ENCODE data around the gene S100A11.

Gene S100A11

GRCh38 chr1:152003846-152004442 is 32.9 kb downstream of the S100A11 start:
- DNase-seq (ENCODE audit: low read depth in 2 of 2), result no peak

GRCh38 chr1:152002960-152003359 is 33.8 kb downstream of the S100A11 start:
- DNase-seq (ENCODE audit: low read depth in 2 of 2), result no peak

DNA sequence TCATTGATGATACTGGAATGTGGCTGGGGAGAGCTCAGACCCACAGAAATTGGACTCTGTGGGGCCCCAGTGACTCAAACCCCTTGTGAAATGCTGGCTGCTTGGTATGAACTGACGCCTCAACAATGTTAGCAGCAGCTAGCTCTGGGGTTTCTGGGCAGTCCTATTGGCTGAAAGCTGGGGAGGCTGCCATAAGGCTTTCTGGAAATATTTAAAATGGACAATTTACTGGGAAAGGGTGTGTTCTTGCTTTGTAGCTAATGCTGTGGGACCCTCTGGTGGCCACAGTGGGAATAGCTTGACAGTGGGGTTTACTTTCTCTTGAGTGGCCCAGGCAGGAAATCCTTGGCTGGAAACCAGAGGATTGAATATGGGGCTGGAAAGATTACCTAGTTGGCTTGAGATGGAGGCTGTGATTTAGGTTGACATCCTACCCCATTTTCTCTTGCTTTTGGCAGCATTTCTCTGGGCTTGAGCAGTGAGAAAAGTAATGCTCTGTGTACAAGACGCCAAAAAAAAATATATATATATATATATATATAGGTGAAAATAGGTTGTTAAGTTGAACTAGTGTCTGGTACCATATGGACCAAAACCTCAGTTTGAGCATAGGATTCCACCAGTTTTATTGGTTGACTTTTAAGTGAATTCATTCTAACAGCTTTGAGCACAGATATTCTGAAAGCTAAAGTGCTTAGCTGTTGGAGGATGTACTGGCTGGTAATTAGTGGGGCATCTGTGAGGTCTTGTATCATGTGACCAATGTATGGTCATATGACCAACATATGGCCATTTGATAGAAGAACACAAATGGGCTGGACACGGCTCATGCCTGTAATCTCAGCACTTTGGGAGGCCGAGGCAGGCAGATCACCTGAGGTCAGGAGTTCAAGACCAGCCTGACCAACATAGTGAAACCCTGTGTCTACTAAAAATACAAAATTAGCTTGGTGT is 34.9 kb downstream of the S100A11 start:
- peak; percentile 57 to 60 for DNase-seq (ENCODE audit: low read depth in 2 of 2)

- DNase-seq (ENCODE audit: low read depth in 2 of 2), result no peak
Observed at GRCh38 chr1:152000964-152001630, 35.7 kb downstream of the S100A11 start.

DNA sequence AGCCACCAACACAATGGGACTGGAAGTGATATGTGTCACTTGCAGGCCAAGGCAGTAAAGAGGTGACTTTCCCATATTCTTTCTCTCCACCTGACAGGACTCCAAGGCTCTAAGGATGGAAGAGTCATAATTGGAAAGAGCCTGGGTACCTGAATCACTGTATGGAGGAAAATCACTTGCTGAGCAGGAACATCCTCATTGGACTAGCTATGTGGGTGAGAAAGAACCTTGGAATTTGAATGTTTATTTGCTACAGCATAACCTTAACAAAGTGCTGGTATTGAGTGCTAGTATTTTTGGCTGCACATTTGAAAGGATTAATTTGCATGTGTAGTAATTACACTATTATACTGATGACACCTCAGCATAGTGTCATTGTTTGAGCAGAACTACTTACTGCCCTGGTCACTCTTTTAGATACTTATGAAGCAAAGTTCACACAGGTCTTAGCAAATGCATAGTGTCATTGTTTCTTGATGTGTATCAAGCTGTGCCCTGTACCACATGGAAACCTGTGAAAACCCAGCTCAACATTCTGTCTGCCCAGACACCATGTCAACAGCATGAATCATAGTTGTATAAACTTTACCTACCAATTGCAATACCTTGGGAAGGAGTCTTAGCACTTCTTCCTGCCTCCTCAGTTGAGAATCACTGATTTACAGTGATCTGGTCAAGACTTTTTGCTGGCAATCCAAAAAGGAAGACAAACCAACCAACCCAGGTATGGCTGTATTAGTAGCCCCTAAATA is 38.0 kb downstream of the S100A11 start:
- DNase-seq (ENCODE audit: low read depth in 2 of 2), result no peak

DNA sequence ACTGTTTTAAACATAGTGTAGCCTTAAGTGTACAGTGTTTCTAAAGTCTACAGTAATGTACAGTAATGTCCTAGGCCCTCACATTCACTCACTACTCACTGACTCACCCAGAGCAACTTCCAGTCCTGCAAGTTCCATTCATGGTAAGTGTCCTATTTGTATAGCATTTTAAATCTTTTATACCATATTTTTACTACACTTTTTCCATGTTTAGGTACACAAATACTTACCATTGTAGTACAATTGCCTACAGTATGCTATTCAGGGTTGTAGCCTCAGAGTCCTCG is 39.6 kb downstream of the S100A11 start:
- DNase-seq (ENCODE audit: low read depth in 2 of 2), result no peak

DNA sequence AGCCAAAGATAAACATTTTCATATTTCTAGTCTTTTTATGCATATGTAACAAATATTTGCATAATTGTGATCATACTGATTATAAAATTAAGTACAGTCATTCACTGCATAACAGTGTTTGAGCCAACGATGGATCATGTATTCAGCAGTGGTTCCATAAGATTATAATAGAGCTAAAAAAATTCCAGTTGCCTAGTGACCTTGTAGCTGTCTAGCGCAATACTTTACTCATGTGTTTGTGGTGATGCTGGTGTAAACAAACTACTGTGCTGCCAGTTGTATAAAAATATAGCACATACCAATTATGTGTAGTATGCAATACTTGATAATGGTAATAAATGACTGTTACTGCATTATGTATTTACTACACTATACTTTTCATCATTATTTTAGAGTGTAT is 41.0 kb downstream of the S100A11 start:
- DNase-seq (ENCODE audit: low read depth in 2 of 2), result no peak

DNA sequence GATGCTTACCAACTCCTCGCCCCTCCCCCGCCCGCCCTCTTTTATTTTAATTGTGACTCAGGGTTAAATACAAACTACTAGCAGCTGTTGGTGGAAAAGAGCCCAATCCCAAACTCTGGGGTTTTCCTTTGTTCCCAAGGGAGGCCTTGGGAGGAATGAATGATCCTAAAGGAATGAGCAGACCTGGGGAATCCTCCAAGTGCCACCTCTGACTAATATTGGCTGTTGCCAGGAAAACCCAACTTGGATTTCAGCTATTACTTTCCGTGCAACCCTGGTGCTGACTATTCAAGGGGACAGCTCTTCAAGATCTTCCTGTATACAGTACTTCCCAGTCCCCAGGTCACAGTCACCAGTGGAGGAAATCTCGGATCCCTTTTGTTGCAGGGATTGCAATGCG is 41.8 kb downstream of the S100A11 start:
- no peak for DNase-seq (ENCODE audit: low read depth in 2 of 2)

DNA sequence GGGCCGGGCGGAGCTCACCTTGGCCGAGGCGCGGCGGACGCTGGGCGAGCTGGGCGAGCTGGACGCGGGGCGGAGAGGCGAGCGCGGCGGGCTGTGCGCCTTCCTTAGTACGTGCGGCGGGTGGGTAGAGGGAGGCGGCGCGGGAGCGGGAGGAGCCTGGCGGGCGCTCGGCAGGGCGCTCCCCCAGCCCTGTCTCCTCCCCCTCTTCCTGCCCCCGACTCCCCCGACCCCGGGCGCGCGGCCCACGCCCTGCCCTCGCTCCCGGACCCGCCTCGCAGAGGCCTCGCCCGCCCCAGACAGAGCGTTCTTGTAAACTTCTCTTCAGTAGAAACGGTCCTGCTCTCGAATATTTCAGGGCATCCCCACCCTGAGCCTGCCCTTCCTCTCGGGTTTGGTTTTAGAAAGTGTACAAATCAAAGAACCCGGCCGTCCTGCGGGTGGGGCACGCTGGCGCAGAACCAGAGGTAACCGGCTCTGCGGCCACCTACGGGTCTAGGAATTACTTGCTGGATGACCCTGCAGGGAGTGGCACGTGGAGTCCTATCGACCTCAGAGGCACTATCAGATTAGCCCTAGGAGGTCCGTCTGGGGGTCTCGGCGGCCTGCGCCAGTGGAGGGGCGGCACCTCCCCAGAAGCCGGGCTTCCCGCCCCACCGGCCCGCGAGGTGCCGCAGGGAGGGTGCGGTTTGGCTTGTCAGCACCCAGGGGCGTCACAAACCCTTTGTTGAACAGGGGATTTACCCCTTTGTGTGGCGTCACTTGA is 42.9 kb downstream of the S100A11 start, which contains the start of gene S100A10:
S100A10 (minus strand) TSS at position 126 of the 763 bp plus-strand sequence. CDS start 7,629 bp downstream, outside the sequence.
- DNase-seq (ENCODE audit: low read depth in 2 of 2), result peak in 1 of 2 donors; percentile 58

DNA sequence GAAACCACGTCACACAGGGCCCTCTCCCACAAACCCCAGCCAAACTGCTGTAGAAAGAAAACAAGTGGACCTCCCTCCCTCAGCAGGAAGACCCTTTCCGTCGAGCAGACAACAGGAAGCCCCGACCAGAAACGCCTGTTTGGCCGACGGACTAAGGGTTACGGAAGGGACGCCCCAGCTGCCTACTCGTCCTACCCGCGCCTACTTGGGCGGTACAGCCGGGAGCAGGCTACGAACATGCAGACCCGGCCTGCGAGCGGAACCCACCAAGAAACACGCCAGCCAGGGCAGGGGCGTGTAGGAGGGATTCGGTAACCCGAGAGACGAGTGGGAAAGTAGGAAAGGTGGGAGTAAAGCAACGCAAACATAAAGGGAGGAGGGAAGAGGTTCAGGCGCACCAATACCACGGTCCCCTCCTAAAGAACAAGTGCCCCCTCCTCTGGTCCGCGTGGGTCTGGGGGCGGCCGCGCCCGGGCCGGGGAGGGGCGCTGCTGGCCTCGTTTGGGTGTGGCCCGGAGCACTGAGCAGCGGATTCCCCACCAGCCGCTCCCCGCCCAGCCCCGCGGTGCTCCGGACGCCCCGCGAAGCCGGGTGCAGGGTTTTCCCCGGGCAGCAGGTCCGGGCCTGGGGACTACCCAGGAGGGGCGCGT is 43.6 kb downstream of the S100A11 start:
- no peak for DNase-seq (ENCODE audit: low read depth in 2 of 2)

- no peak for DNase-seq (ENCODE audit: low read depth in 2 of 2)
Observed at GRCh38 chr1:151992303-151993083, 44.3 kb downstream of the S100A11 start.

GRCh38 chr1:151991663-151992302 is 45.0 kb downstream of the S100A11 start:
- DNase-seq (ENCODE audit: low read depth in 2 of 2), result no peak

DNA sequence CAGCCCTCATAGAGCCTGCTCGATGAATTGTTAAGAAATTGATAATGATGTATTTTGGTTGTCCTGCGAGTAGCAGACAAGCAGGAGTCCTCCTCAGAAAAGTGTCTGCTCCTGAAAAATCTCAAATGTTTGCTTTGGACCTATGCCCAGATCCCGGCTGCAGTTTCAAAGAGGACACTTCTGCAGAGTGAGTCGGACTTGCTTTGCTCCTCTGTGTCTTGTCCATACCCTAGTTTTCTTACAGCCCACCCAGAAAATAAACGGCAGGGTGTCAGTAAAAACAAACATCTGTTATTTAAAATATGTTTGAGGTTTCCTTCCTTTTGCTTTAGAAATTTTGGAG is 46.0 kb downstream of the S100A11 start:
- no peak for DNase-seq (ENCODE audit: low read depth in 2 of 2)

DNA sequence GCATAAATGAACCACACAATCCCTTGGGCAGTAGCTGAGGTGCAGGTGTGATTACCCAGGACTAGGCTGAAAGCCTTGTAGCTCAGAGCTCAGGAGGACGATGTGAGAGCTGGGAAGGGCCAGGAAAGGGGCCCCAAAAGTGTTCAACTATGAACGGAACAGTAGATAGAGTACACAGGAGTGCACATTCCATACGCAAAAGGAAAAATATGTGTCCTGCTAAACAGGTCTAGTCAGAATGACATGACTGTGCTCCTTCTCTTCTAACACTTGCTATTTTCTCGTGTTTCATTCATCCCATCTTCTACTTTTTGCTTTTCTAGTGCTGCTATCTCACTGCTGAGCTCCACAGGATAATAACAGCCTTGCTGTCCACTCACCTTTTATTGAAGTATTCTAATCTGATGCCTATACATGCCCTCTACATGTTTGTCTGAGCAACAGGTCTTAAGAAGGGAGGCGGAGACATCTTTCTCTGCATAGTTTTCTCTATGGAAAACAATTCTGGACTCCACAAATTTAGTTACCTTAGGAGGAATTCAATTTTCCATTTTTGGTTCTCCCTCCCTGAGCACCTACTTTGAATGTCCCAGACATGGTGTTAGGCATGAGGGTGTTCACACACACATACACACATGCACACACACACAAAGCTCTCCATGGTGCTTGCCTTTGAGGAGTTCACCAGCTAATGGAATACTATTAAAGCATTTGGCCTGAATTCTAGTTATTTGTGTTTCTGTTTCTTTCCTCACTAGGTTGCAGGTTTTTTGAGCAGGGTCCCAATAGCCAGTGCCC is 46.5 kb downstream of the S100A11 start:
- no peak for DNase-seq (ENCODE audit: low read depth in 2 of 2)

DNA sequence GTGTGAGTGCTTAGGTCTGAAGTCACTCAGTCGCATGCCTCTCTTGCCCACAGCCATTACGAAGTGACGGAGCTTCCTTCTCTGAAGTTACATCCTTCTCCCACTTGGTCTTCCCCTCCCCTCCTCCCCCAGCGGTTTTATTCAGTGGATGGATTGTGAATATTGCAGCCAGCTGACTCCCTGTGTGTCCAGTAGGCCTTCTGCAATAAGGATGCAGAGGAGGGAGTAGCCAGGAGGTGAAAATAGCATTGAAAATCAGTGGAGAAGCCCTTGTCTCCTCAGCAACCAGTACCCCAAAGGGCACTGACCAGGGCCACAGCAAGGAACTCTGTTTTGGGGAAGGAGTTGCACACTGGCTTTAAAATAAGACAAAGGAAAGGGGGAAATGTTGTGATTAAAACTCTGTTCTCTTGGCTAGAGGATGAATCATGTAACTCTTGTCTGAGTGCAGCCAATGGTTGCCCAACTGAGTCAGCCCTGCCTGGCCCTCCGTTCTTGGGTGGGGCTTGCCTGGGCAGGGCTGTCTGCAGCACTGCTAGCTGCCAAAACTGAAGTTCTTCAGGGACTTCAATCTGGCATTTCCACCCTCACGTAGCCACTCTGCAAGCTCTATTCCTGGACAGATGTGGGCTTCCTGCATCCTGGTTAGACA is 47.5 kb downstream of the S100A11 start:
- DNase-seq (ENCODE audit: low read depth in 2 of 2), result no peak

DNA sequence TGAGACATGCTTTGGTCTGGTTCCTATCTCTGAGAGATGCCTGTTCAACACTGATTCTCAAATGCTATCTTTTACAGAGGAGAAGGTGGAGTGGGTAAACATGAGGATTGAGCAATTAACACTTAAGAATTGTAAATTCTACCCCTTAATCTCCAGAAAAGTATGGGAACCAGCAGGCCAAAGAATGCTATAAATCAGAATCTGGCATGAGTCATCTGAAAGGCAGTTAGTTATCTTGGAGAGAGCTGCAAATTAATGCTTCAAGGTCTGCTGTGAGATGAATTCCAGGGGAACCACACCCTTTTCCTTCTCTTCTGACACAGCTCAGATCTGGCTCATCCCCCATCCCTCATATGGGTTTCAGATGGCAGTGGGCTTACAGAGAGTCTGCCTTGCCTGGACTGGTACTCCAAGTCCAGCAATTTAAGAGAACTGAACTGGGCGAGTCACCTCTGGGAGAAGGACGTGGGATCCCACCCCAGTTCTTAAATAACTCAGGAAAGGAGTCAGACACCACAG is 48.3 kb downstream of the S100A11 start:
- DNase-seq (ENCODE audit: low read depth in 2 of 2), result no peak

GRCh38 chr1:151986501-151987190 is 50.2 kb downstream of the S100A11 start:
- no peak for DNase-seq (ENCODE audit: low read depth in 2 of 2)
